Measurements from ENCODE around the gene POP7.

POP7 gene

GRCh38 chr7:100679129-100679926 lies 26.6 kb upstream of the POP7 start:
- no peak overlapping the region for H3K4me3 ChIP-seq (replicated peaks; ENCODE audit: low read depth, low read length)
- no peak for TF ChIP-seq CTCF (IDR thresholded peaks at IDR 0.05; ENCODE audit: insufficient read depth, low read length, poor library complexity, severe bottlenecking)
- no peak for DNase-seq (ENCODE audit: extremely low read depth, insufficient read length)
- no peaks in the 10 kb centered on the region for H3K27me3 ChIP-seq (replicated peaks; ENCODE audit: control insufficient read depth, insufficient read depth, low read length)
- H3K36me3 ChIP-seq (ENCODE audit: control insufficient read depth, insufficient read depth, low read length), result peaks cover 52% of the 10 kb centered on the region

DNA sequence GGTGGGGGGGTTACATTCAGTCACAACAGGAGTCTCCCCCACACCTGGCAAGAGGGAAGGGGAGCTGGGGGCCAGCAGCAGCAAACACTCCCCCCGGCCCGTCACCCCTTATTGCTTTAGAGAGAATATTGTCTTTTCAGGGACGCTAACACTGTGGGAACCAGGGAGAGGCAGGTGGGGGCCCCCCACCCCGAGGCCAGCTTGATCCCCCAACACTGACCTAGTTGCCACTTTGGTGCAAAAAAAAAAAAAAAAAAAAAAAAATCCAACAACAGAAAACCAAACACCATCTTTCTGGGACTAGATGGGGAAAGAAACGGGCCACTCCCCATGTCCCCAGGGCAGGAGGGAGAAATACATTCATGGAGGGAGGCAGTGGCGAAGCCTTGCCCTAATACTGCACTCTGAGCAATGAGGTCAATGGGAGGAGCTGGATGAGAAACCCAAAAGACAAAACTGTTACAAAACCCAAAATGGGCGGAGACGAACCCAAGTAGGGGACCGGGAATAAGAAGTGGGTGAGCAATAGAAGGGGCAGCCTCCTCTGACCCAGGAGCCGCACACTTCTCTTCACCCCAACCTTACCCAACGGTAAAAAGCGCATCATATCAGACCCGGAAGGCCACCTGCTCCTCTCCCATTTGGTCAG lies 25.9 kb upstream of the POP7 start:
- DNase-seq (ENCODE audit: extremely low read depth, insufficient read length), result no peak
- TF ChIP-seq CTCF (IDR thresholded peaks at IDR 0.05; ENCODE audit: insufficient read depth, low read length, poor library complexity, severe bottlenecking), result no peak
- peaks cover 59% of the 10 kb centered on the region for H3K36me3 ChIP-seq (ENCODE audit: control insufficient read depth, insufficient read depth, low read length)

DNA sequence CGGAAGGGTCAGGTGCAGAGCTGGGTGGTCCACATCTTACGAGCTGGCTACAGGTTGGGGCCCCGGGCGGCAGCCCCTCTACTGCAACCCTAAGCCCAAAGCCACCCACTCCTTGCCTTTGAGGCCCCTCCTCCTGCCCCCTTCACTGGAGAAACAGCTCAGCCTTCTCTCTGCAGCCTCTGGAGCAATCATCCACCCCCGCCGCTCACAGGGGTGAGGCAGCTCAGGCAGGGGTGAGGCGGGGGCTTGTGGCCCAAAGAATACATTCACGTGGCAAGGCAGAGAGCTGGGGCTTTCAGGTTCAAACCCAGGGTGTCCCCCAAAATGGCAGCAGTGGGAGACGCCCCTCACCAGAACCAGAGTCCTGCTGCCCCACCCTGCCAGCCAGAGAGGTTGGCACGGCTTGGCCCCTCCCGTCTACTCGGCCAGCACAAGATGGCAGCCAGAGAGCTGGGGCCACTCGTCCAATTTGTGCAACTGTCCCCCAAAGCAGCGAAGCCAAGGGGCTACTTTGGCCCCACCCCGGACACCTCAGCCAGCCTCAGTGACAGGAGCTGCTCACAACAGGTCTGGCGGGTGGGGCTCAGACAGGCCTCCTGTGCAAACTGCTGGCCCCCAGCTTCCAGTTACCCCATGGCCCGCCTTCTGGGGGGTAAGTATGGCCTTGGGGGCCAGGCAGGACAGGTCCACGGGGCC lies 25.2 kb upstream of the POP7 start:
- no peak for TF ChIP-seq CTCF (IDR thresholded peaks at IDR 0.05; ENCODE audit: insufficient read depth, low read length, poor library complexity, severe bottlenecking)
- peaks cover 65% of the 10 kb centered on the region for H3K36me3 ChIP-seq (ENCODE audit: control insufficient read depth, insufficient read depth, low read length)
- no peak overlapping the region for H3K4me3 ChIP-seq (replicated peaks; ENCODE audit: low read depth, low read length)
- DNase-seq (ENCODE audit: extremely low read depth, insufficient read length), result no peak
- no peaks in the 10 kb centered on the region for H3K27me3 ChIP-seq (replicated peaks; ENCODE audit: control insufficient read depth, insufficient read depth, low read length)

More for the DNA sequence above, 25.9 kb upstream of the POP7 start:
- no peaks in the 10 kb centered on the region for H3K27me3 ChIP-seq (replicated peaks; ENCODE audit: control insufficient read depth, insufficient read depth, low read length)
- H3K4me3 ChIP-seq (replicated peaks; ENCODE audit: low read depth, low read length), result no peak overlapping the region

DNA sequence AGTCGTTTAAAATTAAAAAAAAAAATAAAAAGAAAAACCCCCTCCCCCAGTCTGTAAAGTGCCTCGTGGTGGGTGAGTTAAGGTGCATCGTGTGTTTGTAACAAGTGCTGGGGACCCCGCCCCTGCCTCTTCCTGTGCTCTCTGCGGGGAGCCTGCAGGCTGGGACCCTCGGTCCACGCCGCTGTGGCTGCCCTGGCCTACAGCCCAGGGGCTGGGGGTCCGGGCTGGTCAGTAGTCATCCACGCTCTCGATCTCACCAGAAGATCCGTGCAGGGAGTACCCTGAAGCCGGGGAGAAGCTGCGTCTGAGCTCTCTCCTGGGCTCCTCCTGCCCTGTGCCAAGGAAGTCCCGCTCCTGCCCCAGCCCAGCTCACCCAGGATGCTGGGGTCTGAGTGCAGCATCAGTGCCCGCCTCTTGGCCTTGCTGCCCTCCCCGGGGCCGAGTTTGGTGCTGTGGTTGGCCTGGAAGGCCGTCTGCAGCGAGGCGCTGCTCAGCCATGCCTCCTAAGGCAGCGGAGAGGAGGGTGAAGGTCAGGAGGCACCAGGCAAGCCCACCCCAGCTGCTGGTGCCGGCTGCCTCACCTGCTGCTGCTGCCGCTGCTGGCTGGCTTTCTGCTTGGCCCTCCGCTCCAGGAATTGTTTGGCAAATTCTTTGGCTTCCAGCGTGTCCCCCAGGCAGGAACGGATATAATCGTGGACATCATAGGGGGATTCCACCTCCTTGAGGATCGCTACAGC lies 24.3 kb upstream of the POP7 start:
- Histone ChIP-seq H3K27me3 (replicated peaks; ENCODE audit: control insufficient read depth, insufficient read depth, low read length) (no peaks in the 10 kb centered on the region), H3K36me3 (ENCODE audit: control insufficient read depth, insufficient read depth, low read length) (peaks cover 66% of the 10 kb centered on the region), H3K4me3 (replicated peaks; ENCODE audit: low read depth, low read length) (no peak overlapping the region)
- DNase-seq (ENCODE audit: extremely low read depth, insufficient read length), result no peak
- TF ChIP-seq CTCF (IDR thresholded peaks at IDR 0.05; ENCODE audit: insufficient read depth, low read length, poor library complexity, severe bottlenecking), result no peak

DNA sequence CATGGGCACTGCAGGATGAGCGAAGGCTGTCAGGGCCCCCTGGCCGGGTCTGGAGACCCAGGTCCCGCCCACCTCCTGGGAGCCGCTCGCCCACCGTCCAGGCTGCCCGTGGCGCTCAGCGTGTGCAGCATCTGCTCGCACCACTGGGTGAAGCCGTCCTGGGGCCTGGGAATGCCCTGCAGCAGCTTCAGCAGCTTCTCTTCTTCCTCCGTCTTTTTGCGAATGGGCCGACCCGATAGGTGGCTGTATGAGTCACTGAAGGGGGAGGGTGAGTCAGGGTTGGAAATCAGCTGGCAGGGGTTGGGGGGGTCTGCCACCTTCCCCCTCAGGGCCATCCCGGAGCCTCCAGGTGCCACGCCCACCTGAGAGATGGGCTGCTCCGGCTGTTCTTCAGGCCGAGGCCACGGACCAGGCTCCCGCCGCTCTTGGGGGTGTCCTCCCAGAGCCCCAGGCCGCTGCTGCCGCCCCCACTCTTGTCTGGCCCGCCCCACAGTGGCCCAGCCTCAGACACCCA lies 23.6 kb upstream of the POP7 start:
- no peak overlapping the region for H3K4me3 ChIP-seq (replicated peaks; ENCODE audit: low read depth, low read length)
- no peaks in the 10 kb centered on the region for H3K27me3 ChIP-seq (replicated peaks; ENCODE audit: control insufficient read depth, insufficient read depth, low read length)
- no peak for DNase-seq (ENCODE audit: extremely low read depth, insufficient read length)
- H3K36me3 ChIP-seq (ENCODE audit: control insufficient read depth, insufficient read depth, low read length), result peaks cover 63% of the 10 kb centered on the region
- TF ChIP-seq CTCF (IDR thresholded peaks at IDR 0.05; ENCODE audit: insufficient read depth, low read length, poor library complexity, severe bottlenecking), result no peak
